ENCODE results near the gene GRM2.

GRM2 gene

DNA sequence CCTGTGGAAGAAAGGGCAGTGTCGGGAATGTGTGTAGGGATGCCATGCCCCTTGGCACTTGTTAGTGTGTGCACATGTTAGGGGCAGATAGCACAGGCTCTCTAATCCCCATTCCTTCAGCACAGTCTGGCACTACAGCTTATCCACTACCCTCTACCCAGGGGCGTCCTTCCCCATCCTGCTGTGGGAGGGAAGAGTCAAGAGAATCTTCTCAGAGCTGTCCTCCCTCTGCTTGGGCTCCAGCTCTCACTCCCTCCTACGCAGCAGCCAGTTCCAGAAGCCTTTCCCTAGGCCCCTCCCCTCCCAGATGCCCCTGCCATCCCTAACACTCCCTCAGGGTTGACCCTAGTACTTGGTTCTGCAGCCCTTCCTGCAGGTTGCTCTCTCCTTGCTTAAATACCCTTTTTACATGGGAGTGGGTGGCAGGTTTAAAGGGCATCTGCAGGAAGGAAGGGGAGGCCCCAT, 815 bp upstream of the GRM2 start:
- no peak for DNase-seq

DNA sequence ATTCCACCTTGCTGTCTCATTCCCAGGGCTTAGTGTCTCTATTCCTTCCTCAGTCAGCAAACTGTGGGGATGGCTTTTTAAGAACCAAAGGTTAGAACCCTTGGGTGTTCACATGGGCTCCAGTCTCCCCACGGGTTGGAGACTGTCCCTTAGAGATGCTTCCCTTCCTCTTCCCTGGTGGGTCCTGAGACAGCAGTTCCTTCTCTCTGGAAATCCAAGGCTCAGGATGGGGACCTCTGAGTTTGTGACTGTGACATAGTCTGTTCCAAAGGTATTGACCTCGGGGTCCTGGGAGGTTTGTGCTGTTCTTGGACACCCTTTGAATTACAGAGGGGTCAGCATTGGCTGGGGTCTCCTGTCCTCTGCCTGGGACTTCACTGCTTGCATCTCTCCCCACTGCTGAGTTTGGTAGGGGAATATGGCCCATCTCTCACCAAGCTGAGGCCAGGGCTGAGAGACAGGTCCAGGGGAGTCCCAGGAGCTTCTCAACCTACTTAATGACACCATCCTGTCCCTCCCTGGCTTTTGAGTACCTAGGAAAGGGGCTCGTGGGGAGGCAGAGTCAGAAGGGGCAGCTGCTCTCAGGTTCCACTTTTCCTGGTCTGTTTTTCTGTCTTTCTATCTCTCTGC, 1.5 kb downstream of the GRM2 start:
- DNase-seq, result no peak

DNA sequence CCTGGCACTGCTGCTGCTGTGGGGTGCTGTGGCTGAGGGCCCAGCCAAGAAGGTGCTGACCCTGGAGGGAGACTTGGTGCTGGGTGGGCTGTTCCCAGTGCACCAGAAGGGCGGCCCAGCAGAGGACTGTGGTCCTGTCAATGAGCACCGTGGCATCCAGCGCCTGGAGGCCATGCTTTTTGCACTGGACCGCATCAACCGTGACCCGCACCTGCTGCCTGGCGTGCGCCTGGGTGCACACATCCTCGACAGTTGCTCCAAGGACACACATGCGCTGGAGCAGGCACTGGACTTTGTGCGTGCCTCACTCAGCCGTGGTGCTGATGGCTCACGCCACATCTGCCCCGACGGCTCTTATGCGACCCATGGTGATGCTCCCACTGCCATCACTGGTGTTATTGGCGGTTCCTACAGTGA, 2.1 kb downstream of the GRM2 start:
- no peak for DNase-seq

DNA sequence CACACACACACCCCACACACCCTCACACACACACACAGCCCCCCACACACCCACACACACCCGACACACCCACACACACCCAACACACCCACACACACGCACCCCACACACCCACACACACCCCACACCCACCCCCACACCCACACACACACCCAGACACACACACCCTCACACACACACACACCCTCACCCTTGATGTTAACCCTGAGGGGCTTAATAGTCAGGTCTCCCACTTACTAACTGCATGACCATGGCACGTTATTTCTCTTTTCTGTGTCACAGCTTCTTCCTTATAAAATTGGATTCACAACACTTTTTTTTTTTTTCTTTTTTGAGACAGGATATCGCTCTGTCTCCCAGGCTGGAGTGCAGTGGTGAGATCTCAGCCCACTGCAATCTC, 2.8 kb downstream of the GRM2 start:
- DNase-seq, result no peak

DNA sequence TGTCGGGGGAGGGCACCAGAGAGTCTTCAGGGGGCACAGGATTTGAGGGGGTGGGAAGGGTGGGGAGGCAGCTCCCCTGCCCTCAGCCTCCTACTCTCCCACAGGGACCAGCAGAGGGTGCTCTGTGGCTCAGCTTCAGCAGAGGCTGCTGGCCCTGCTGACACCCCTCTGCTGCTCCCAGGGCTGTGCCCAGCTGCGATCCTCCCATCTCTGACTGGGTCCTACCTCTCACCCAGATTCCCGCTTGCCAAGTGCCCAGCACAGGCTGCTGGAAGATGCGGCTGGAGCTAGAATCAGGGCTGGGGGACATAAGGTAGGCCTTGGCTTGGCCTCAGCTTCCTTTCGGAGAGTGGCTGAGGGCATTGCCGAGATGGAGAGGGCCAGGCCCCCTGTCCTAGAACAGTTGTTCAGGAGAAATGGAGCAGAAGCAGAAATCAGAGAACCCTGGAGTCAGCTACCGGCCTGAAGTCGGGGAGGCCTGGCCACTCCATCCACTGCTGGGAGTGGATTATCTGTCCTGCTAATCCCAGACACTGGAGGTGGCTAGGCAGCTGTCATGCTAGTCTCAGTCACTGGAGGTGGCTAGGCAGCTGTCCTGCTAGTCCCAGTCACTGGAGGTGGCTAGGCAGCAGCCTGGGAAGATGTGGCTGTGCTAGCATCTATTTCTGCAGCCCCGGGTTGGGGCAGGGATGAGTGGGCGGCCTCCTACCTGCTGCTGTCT, 3.9 kb downstream of the GRM2 start:
- DNase-seq, result no peak

DNA sequence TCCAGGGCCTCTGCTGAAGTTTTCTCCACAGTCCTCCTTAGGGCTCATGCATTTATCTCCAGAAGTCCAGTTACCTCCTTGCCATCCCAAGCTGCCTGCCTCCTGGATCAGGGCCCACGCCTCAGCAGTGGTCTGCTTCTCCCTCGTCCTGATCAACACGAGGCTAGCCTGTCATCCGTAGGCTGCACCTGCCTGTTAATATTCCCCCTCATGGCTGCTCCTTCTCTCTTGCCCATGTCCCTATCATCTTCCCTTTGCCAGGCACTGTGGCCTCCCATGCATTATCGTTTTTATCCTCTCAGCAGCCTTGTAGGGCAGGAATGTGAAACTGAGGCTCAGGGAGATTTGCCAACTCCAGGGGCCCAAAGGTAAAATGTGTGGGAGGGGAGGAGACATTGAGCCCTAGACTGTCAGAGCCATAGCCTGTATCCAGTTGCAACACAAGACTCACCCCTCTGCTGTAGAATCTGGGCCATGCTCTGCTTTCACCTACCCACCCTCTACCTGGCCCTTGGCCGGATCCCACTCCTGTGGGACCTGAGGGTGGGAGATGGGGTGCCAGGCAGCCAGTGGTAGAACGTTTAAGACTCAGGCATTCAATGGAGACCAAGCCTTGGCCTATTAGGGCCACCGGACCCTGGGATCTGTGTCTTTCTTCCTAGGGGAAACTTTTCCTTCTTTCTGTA, 4.6 kb downstream of the GRM2 start:
- DNase-seq, result no peak

DNA sequence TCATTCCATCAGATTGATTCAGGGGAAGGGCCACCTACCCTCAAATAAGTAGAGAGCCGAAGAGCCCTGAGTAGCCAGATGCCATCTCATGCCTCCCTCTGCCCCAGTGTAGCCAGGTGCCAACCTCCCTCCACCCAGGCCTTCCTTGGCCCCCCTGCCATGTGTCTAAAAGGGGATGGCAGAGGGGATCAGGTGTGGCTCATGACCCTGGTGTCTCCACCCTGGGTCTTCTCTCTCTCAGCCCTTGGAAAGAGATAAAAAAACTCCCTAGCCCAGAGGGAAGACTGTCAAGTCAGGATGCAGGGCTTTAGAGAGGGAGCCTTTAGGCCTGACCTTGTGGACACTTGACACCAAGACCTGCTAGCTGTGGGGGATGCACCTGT, 5.2 kb downstream of the GRM2 start:
- DNase-seq, result no peak

DNA sequence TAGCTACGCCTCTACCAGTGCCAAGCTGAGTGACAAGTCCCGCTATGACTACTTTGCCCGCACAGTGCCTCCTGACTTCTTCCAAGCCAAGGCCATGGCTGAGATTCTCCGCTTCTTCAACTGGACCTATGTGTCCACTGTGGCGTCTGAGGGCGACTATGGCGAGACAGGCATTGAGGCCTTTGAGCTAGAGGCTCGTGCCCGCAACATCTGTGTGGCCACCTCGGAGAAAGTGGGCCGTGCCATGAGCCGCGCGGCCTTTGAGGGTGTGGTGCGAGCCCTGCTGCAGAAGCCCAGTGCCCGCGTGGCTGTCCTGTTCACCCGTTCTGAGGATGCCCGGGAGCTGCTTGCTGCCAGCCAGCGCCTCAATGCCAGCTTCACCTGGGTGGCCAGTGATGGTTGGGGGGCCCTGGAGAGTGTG, 5.7 kb downstream of the GRM2 start:
- no peak for DNase-seq

DNA sequence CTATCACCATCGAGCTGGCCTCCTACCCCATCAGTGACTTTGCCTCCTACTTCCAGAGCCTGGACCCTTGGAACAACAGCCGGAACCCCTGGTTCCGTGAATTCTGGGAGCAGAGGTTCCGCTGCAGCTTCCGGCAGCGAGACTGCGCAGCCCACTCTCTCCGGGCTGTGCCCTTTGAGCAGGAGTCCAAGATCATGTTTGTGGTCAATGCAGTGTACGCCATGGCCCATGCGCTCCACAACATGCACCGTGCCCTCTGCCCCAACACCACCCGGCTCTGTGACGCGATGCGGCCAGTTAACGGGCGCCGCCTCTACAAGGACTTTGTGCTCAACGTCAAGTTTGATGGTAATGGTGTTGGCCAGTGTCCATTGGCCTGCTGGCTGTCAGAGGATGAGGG, 6.1 kb downstream of the GRM2 start:
- DNase-seq, result no peak

DNA sequence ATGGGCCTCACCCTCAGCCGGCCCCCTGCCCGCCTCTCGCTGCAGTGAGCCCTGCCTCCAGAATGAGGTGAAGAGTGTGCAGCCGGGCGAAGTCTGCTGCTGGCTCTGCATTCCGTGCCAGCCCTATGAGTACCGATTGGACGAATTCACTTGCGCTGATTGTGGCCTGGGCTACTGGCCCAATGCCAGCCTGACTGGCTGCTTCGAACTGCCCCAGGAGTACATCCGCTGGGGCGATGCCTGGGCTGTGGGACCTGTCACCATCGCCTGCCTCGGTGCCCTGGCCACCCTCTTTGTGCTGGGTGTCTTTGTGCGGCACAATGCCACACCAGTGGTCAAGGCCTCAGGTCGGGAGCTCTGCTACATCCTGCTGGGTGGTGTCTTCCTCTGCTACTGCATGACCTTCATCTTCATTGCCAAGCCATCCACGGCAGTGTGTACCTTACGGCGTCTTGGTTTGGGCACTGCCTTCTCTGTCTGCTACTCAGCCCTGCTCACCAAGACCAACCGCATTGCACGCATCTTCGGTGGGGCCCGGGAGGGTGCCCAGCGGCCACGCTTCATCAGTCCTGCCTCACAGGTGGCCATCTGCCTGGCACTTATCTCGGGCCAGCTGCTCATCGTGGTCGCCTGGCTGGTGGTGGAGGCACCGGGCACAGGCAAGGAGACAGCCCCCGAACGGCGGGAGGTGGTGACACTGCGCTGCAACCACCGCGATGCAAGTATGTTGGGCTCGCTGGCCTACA, 8.5 kb downstream of the GRM2 start:
- no peak for DNase-seq

DNA sequence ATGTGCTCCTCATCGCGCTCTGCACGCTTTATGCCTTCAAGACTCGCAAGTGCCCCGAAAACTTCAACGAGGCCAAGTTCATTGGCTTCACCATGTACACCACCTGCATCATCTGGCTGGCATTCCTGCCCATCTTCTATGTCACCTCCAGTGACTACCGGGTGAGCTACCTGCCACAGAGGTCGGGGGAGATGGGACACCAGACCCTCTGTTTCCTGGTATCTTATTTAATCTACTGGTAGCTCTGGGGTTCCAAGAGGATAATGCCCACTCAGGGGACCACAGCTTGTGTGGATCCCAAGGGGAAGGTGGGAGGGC, 9.1 kb downstream of the GRM2 start:
- no peak for DNase-seq

DNA sequence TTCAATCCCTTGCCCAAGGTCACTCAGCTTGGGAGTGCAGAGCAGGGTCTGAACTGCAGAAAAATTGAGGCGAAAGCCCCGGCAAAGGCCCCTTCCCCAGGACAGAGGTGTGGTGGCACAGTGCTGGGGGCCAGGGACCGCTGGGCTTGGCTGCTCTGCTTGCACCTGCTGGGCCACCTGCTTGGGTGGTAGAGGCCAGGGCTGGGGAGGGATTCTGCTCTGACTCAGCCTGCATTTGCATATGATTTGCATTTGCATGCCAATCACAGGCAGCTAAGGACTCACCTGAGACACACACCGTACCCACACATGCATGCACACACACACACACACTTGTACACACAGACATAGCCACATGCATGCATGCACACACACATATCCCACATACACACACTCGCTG, 9.9 kb downstream of the GRM2 start:
- no peak for DNase-seq

DNA sequence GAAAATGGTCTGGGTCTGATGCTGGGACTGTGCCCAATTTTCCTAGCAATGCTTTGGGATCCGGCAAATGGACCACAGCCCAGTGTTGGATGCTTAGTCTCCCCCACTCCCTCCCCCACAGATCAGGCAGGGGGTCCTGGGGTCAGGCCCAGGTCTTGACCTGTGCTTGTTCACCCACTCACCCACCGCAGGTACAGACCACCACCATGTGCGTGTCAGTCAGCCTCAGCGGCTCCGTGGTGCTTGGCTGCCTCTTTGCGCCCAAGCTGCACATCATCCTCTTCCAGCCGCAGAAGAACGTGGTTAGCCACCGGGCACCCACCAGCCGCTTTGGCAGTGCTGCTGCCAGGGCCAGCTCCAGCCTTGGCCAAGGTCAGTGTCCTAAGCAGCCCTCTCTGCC, 10.6 kb downstream of the GRM2 start:
- DNase-seq, result no peak

DNA sequence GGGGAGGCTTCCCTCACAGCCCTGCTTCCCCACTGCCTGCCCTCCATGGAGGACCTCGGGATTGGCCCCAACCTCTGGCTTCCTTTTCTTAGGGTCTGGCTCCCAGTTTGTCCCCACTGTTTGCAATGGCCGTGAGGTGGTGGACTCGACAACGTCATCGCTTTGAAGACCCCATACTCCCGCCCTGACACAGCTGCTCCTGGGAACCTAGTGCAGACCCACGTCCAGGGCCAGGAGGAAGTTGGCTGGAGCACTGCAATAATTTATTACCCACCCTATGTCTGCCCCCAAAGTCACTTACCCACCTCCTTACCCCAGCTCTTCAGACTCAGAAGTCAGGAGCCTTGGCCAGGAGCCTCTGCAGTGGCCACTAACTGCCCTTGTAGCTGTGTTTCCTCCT, 11.1 kb downstream of the GRM2 start:
- no peak for DNase-seq

DNA sequence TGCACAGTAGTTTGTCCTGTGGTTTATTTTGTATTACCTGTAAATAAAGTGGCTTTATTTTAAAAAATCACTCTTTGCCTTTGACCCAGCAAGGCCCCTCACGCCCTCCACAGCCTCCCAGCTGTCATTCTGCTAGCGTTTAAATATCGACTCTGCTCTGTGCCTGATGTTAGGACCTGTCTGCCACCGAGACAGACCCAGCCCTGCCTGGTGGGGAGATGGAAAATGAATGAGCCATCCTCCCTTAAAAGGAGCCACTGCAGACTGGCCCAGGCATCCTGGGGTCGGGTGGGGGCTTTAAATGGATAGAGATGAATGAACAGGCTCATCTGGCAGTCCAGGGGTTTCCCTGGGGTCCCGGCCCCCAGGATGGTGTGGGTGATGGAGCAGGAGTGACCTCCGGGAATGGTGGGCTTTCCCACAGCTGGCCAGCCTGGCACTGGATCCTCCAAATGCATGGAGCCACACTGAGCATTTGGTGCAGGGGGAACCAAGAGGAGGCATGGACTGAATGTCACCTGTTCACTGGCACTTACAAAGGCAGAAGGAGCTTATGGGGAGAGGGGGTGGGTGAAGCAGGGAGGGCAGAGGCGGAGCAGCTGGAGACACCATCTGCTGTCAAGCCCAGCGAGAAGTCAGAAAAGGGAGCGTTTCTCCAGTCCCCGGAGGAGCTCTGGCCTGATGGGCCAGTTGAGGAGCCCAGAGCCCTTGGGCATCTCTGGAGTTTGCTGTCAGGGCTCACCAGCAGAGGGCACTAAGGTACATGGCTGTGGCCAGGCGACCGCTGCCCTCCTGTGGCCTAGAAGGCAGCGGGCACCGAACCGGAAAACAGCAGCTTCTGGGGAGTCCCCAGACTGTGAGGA, 11.9 kb downstream of the GRM2 start:
- DNase-seq, result peak; percentile 52

DNA sequence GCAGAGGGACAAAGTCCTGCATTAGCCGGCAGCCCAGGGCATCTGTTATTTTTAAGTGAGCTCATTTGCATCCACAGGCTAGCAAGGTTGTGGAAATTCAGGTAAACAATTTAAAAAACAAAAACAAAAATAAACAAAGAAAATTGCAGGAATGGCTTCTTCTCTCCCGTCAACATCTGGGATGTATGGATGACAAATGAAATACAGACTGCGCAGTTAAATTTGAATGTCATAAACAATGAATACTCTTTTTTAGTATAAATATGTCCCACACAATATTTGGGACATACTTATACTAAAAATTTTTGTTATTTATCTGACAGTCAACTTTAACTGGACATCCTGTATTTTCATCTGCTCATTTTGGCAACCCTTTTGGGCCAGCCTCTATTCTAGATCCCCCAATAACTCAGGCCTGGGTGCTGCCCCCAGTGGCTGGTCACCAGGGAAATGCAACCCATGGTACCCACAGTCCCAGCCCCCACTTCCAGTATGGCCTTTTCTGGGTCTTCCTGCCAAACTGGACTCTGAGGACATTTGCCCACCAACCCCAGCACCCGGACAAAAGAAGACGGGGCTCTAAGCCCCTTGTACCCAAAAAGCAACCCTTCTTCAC, 12.7 kb downstream of the GRM2 start:
- no peak for DNase-seq

DNA sequence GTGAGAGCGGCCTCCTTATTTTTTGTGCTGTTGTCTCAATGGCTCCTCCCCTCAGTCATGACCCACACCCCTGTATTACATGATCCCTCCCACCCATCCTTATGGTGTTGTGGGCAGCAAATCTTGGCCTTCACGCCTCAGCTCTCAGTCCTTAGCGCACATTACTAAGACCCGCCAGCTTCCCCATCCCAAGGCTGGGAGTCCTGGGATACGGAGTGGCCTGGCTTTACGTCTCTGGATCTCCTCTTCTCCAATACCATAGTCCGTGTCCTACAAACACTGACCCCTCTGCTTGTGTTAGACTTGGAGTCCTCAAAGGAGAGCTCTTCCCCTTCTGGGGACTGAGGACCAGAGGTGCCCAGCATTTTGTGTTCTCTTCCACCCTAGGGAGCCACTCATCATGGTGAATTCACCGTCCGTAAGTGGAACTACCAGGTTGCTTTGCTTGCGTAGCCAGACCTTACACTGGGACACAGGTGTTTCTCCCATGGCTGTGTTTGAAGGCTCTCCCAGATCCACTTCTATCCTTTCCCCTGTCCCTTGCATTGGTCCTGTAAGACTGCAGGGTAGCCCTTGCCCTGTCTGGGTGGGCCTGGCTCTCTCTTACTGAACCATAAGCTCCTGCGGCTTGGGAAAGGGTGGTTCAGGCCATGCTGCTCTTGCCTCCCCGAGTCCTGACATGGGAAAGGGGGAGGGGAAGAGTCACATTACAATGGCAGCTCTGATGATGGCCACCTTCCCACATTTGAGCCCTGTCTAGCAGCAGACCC, 13.6 kb downstream of the GRM2 start:
- no peak for DNase-seq

DNA sequence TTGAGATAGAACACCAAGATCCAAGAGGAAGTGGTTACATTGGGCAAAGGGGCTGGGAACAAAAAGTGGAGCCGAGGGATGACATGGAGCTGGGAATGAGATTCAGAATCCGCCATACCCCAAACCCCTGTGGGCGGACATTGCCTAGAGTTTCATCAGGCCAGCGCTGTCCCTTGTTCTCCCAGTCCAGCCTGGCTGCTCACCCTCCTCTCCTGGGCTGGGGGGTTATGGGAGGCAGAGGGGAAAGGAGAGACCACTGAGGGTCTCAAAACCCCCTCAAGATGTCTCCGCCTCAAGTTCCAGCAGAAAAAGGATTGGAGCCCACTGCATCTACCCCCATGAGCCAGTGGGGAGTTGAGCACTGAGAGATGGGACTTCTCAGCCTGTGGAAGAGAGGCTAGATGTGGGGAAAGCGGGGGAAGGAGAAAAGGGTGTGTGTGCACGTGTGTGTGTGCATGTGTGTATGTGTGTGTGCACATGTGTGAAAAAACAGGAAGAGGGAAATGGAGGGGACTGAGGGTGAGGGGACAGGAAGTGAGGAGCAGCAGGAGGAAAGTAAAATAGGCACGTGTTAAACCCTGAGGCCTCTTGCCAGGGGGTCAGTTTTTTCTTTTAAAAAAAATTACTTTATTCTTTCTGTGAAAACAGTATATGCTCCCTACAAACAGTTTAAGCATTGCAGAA, 14.3 kb downstream of the GRM2 start:
- no peak for DNase-seq

DNA sequence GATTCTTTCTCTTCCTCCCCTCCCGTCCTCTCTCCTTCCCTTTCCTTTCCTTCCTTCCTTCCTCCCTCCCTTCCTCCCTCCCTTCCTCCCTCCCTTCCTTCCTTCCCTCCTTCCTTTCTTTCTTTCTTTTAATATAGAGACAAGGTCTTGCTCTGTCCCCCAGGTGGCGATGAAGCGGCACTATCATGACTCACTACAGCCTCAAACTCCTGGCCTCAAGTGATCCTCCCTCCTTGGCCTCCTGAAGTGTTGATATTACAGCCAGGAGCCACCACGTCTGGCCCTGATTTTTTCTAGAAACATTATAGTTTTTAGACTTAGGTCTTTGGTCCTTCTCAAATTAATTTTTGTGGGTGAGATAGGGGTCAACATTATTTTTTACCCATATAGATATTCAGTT, 15.5 kb downstream of the GRM2 start:
- no peak for DNase-seq

DNA sequence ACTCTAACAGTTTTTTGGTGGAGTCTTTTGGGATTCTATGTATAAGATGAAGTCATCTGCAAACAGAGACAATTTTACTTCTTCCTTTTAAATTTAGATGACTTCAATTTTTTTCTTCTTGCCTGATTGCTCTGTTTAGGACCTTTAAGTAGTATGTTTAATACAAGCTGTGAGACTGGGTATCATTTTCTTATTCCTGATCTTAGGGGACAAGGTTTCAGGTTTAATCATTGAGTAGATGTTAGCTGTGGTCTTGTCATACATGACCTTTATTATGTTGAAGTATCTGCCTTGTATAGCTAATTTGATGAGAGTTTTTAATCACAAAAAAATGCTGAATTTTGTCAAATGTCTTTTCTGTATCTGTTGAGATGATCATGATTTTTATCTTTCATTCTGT, 20.6 kb downstream of the GRM2 start:
- DNase-seq, result no peak
